Measurements from ENCODE around the gene CACNA1B.

DNA sequence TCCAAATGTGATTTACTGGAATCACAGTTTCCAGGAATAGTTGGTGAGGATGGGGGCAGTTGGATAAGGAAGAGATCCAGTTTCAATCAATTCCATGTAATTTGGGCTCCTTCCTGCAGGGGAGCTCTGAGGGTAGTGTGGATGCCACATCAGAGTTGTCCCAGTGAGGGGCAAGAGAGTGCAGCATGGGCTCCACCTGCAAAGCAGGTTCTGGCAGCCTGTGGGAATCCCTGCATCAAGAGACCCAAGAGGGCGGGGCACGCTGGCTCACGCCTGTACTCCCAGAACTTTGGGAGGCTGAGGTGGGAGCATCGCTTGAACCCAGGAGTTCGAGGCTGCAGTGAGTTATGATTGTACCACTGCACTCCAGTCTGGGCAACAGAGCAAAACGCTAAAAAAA, 188.5 kb downstream of the CACNA1B start:
- TF ChIP-seq, protein P1, sequence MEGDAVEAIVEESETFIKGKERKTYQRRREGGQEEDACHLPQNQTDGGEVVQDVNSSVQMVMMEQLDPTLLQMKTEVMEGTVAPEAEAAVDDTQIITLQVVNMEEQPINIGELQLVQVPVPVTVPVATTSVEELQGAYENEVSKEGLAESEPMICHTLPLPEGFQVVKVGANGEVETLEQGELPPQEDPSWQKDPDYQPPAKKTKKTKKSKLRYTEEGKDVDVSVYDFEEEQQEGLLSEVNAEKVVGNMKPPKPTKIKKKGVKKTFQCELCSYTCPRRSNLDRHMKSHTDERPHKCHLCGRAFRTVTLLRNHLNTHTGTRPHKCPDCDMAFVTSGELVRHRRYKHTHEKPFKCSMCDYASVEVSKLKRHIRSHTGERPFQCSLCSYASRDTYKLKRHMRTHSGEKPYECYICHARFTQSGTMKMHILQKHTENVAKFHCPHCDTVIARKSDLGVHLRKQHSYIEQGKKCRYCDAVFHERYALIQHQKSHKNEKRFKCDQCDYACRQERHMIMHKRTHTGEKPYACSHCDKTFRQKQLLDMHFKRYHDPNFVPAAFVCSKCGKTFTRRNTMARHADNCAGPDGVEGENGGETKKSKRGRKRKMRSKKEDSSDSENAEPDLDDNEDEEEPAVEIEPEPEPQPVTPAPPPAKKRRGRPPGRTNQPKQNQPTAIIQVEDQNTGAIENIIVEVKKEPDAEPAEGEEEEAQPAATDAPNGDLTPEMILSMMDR (IDR thresholded peaks at IDR 0.05; ENCODE audit: low read length), result no peak
- TF ChIP-seq EZH2 (optimal IDR thresholded peaks at IDR 0.05; ENCODE audit: low read depth, low read length), result no peak
